WTC11 (cell line): Measurements from ENCODE around the gene TAC4. TPM values are rescaled to one million over a fixed set of nuclear protein-coding genes. Genes with fewer than 3 reads are reported as not detected.

ENCODE experiments used
- ATAC-seq: fragments of 200-7000 bp; cut with Tn5 transposase; 2 replicates; pipeline ENCODE4 v1.10.0; 2021; ENCODE audit warnings: mild to moderate bottlenecking, moderate library complexity
- CTCF ChIA-PET: fragments of 300-600 bp; sonication (Branson Sonifier 250); formaldehyde crosslinking; loops from one replicate; lab custom pipeline; 2021; ENCODE audit warnings: antibody characterized with exemption; lab: Charles Lee
- POLR2A ChIA-PET: fragments of 350-600 bp; sonication (Branson Sonifier 250); formaldehyde crosslinking; loops from one replicate; lab custom pipeline; 2021; ENCODE audit warnings: antibody characterized with exemption; lab: Charles Lee
- DNase-seq: peaks from one replicate; pipeline ENCODE4 v3.0.0; 2021; ENCODE audit warnings: low spot score
- H3K27ac Mint-ChIP-seq: 2 replicates; pipeline ENCODE4 v1.8.0; 2021; ENCODE audit warnings: mixed read lengths
- H3K27me3 Mint-ChIP-seq: 2 replicates; pipeline ENCODE4 v1.8.0; 2021; ENCODE audit warnings: low read depth, mild to moderate bottlenecking, moderate library complexity, mixed read lengths
- H3K36me3 Mint-ChIP-seq: 2 replicates; pipeline ENCODE4 v1.8.0; 2021; ENCODE audit warnings: mixed read lengths
- H3K4me1 Mint-ChIP-seq: 2 replicates; pipeline ENCODE4 v1.8.0; 2022; ENCODE audit warnings: mixed read lengths
- H3K4me3 Mint-ChIP-seq: 2 replicates; pipeline ENCODE4 v1.8.0; 2021; ENCODE audit warnings: mild to moderate bottlenecking, moderate library complexity, mixed read lengths
- H3K9me3 Mint-ChIP-seq: 2 replicates; pipeline ENCODE4 v1.8.0; 2021; ENCODE audit warnings: mixed read lengths
- AFF4 ChIP-seq: sonication (generic); formaldehyde crosslinking; IDR thresholded peaks from 2 replicates; pipeline ENCODE4 v1.8.1; 2023; ENCODE audit warnings: mild to moderate bottlenecking, missing genetic modification reagents, borderline replicate concordance
- ATF2 ChIP-seq: sonication (generic); formaldehyde crosslinking; IDR thresholded peaks from 2 replicates; pipeline ENCODE4 v1.8.1; 2022; ENCODE audit warnings: low read depth, missing genetic modification reagents, borderline replicate concordance
- ATF6 ChIP-seq: sonication (generic); formaldehyde crosslinking; IDR thresholded peaks from 2 replicates; pipeline ENCODE4 v1.8.1; 2023; ENCODE audit warnings: mild to moderate bottlenecking, missing genetic modification reagents
- CDX4 ChIP-seq: fragments of 250-450 bp; sonication (Bioruptor Pico); IDR thresholded peaks from 2 replicates; pipeline ENCODE4 v1.9.0; 2021; ENCODE audit warnings: moderate library complexity, mild to moderate bottlenecking, inconsistent platforms, borderline replicate concordance
- E2F5 ChIP-seq: sonication (generic); formaldehyde crosslinking; IDR thresholded peaks from 2 replicates; pipeline ENCODE4 v1.8.1; 2022; ENCODE audit warnings: mild to moderate bottlenecking, moderate library complexity, missing genetic modification reagents
- ETV6 ChIP-seq: sonication (generic); formaldehyde crosslinking; IDR thresholded peaks from 2 replicates; pipeline ENCODE4 v1.8.1; 2022; ENCODE audit warnings: mild to moderate bottlenecking, missing genetic modification reagents
- FOXK1 ChIP-seq: sonication (generic); formaldehyde crosslinking; IDR thresholded peaks from 2 replicates; pipeline ENCODE4 v1.8.0; 2022; ENCODE audit warnings: mild to moderate bottlenecking, moderate library complexity, missing genetic modification reagents
- FOXP4 ChIP-seq: sonication (generic); formaldehyde crosslinking; IDR thresholded peaks from 2 replicates; pipeline ENCODE4 v1.8.0; 2022; ENCODE audit warnings: mild to moderate bottlenecking, missing genetic modification reagents
- GRHL2 ChIP-seq: fragments of 250-450 bp; sonication (Bioruptor Pico); IDR thresholded peaks from 2 replicates; pipeline ENCODE4 v1.8.0; 2022; ENCODE audit warnings: mild to moderate bottlenecking, moderate library complexity; ENCODE audit not compliant: insufficient replicate concordance, severe bottlenecking
- GTF2I ChIP-seq: fragments of 250-450 bp; sonication (Bioruptor Pico); conservative IDR thresholded peaks from 2 replicates; pipeline ENCODE4 v1.4.0; 2021; ENCODE audit warnings: mild to moderate bottlenecking
- HMGA2 ChIP-seq: fragments of 250-450 bp; sonication (Bioruptor Pico); IDR thresholded peaks from 2 replicates; pipeline ENCODE4 v1.4.0; 2021; ENCODE audit warnings: mild to moderate bottlenecking, moderate library complexity
- MAX ChIP-seq: sonication (generic); formaldehyde crosslinking; IDR thresholded peaks from 2 replicates; pipeline ENCODE4 v1.8.0; 2022; ENCODE audit warnings: mild to moderate bottlenecking, missing genetic modification reagents
- NFE2L1 ChIP-seq: sonication (generic); formaldehyde crosslinking; IDR thresholded peaks from 2 replicates; pipeline ENCODE4 v1.8.1; 2023; ENCODE audit warnings: missing genetic modification reagents
- STAT6 ChIP-seq: sonication (generic); formaldehyde crosslinking; conservative IDR thresholded peaks from 2 replicates; pipeline ENCODE4 v1.8.1; 2023; ENCODE audit warnings: mild to moderate bottlenecking, low read depth, missing genetic modification reagents, moderate library complexity
- TEAD1 ChIP-seq: sonication (generic); formaldehyde crosslinking; IDR thresholded peaks from 2 replicates; pipeline ENCODE4 v1.8.0; 2022; ENCODE audit warnings: mild to moderate bottlenecking, missing genetic modification reagents
- ZNF317 ChIP-seq: sonication (generic); formaldehyde crosslinking; IDR thresholded peaks from 2 replicates; pipeline ENCODE4 v1.8.1; 2023; ENCODE audit warnings: low read depth, mild to moderate bottlenecking, moderate library complexity, missing genetic modification reagents, borderline replicate concordance
- total RNA-seq: library from RNA; stranded (reverse); gene quantifications from 3 replicates; pipeline ENCODE4 v1.2.3, GENCODE V29; 2021

The TAC4 gene
- total RNA-seq, 1 experiment from 2014 or later = not detected

- TF ChIP-seq FOXP4 (CRISPR knock-in tag) = no peak
- TF ChIP-seq CDX4 (CRISPR knock-in tag) = no peak
- no peak for TF ChIP-seq GRHL2 (CRISPR knock-in tag)
- no peak for TF ChIP-seq AFF4 (CRISPR knock-in tag)
- no peak for TF ChIP-seq ZNF317 (CRISPR knock-in tag)
These were observed 29.9 kb downstream of the TAC4 start (continued) for GRCh38 chr17:49817993-49818392.

- H3K27ac Mint-ChIP-seq = peak overlapping the region; percentile 99
- POLR2A ChIA-PET = interaction anchor here (1.0 to 1.4 kb wide), 4 partner anchors 17 to 138 kb away, joined by 3 to 8 read pairs (median 3); partner anchors contain the start of genes FAM117A and SPOP
- CTCF ChIA-PET = interaction anchor here (0.8 to 1.9 kb wide), 6 partner anchors 28 to 259 kb away, joined by 3 to 6 read pairs (median 3); partner anchors contain the start of gene SLC35B1
- no peaks in the 10 kb centered on the region for H3K27me3 Mint-ChIP-seq
- peak; percentile 94 for ATAC-seq
- 0 out of 2 replicates have a peak, but pooled peaks have one; percentile 19 for TF ChIP-seq MAX (CRISPR knock-in tag)
- peak; percentile 71; the same call in 1 of the 2 replicates for TF ChIP-seq ETV6 (CRISPR knock-in tag)
- TF ChIP-seq FOXK1 (CRISPR knock-in tag) = no peak
- H3K4me1 Mint-ChIP-seq = peaks cover 74% of the 10 kb centered on the region
- peak overlapping the region; percentile 77 for H3K4me3 Mint-ChIP-seq
- DNase-seq = peak; percentile 68
- H3K36me3 Mint-ChIP-seq = peaks cover 49% of the 10 kb centered on the region
- no peaks in the 10 kb centered on the region for H3K9me3 Mint-ChIP-seq
These were observed 32.0 kb downstream of the TAC4 start for GRCh38 chr17:49815761-49816281.

- peak overlapping the region; percentile 99 for H3K27ac Mint-ChIP-seq
- no peak for TF ChIP-seq ATF6 (CRISPR knock-in tag)
- no peak for TF ChIP-seq ATF2 (CRISPR knock-in tag)
- TF ChIP-seq NFE2L1 (CRISPR knock-in tag) = no peak
- TF ChIP-seq STAT6 = no peak
- TF ChIP-seq TEAD1 (CRISPR knock-in tag) = no peak
- TF ChIP-seq GTF2I (CRISPR knock-in tag) = no peak
- TF ChIP-seq ETV6 (CRISPR knock-in tag) = no peak
- TF ChIP-seq HMGA2 (CRISPR knock-in tag) = no peak
- no peak for TF ChIP-seq E2F5
These were observed 32.9 kb downstream of the TAC4 start for GRCh38 chr17:49814781-49815529.

More at GRCh38 chr17:49814781-49815529, 32.9 kb downstream of the TAC4 start:
- ChIA-PET CTCF (no interaction called here), POLR2A (interaction anchor here (1.0 to 1.4 kb wide), 3 partner anchors 24 to 138 kb away, joined by 3 to 8 read pairs (median 3); partner anchors contain the start of genes FAM117A and SPOP)
- peak overlapping the region; percentile 77 for H3K4me3 Mint-ChIP-seq
- peak; percentile 25 for ATAC-seq
- peaks cover 74% of the 10 kb centered on the region for H3K4me1 Mint-ChIP-seq
- H3K36me3 Mint-ChIP-seq = peaks cover 49% of the 10 kb centered on the region
- H3K27me3 Mint-ChIP-seq = no peaks in the 10 kb centered on the region
- no peaks in the 10 kb centered on the region for H3K9me3 Mint-ChIP-seq
- no peak for DNase-seq
